Brain microvascular endothelial cell (primary cell): Measurements from ENCODE around the gene ALDH16A1.

Experiments
- DNase-seq: peaks from one replicate; pipeline ENCODE4 v3.0.0-alpha.2; 2020
- H3K27ac ChIP-seq: fragments of 250-450 bp; sonication (Bioruptor Pico); 2 replicates; pipeline ENCODE4 v1.5.1; 2020; ENCODE audit warnings: mild to moderate bottlenecking, moderate library complexity
- H3K27me3 ChIP-seq: fragments of 250-450 bp; sonication (Bioruptor Pico); replicated peaks from 2 replicates; pipeline ENCODE4 v1.5.1; 2020; ENCODE audit warnings: mild to moderate bottlenecking
- H3K36me3 ChIP-seq: fragments of 250-450 bp; sonication (Bioruptor Pico); replicated peaks from 2 replicates; pipeline ENCODE4 v1.5.1; 2020; ENCODE audit warnings: mild to moderate bottlenecking
- H3K4me3 ChIP-seq: 2 replicates; pipeline ENCODE4 v1.5.1; 2011; ENCODE audit warnings: low read depth, mild to moderate bottlenecking, control low read depth, low read length, moderate library complexity
- CTCF ChIP-seq: IDR thresholded peaks from 2 replicates; pipeline ENCODE4 v1.5.1; 2011; ENCODE audit warnings: low read depth, mild to moderate bottlenecking, moderate library complexity, low read length, control low read depth, inconsistent platforms; ENCODE audit errors: missing control alignments
- in situ Hi-C: cut with HindIII; loops from 2 replicates; pipeline ENCODE4 v1.10.0; 2017; ENCODE audit warnings: low sequenced_read_pairs, low pct_ligation_motif_present

ALDH16A1 gene

GRCh38 chr19:49461656-49462055, 8.6 kb downstream of the ALDH16A1 start:
- Histone ChIP-seq H3K4me3 (no peak overlapping the region), H3K27ac (no peak overlapping the region), H3K36me3 (peaks cover 3% of the 10 kb centered on the region), H3K27me3 (no peaks in the 10 kb centered on the region)
- TF ChIP-seq CTCF, result no peak
- in situ Hi-C loops, result no loop called here
- no peak for DNase-seq

- DNase-seq, result no peak
- peaks cover 3% of the 10 kb centered on the region for H3K36me3 ChIP-seq
- in situ Hi-C loops, result no loop called here
- H3K4me3 ChIP-seq, result no peak overlapping the region
- no peaks in the 10 kb centered on the region for H3K27me3 ChIP-seq
- TF ChIP-seq CTCF, result no peak
- H3K27ac ChIP-seq, result no peak overlapping the region
Measured at GRCh38 chr19:49462492-49462891, 9.5 kb downstream of the ALDH16A1 start.

GRCh38 chr19:49463960-49464740, 11.1 kb downstream of the ALDH16A1 start:
- TF ChIP-seq CTCF, result no peak
- Histone ChIP-seq H3K27ac (no peak overlapping the region), H3K36me3 (peaks cover 6% of the 10 kb centered on the region), H3K27me3 (no peaks in the 10 kb centered on the region), H3K4me3 (no peak overlapping the region)
- DNase-seq, result no peak
- in situ Hi-C loops, result no loop called here

GRCh38 chr19:49465371-49465770, 12.3 kb downstream of the ALDH16A1 start:
- in situ Hi-C loops, result no loop called here
- Histone ChIP-seq H3K27ac (no peak overlapping the region), H3K36me3 (peaks cover 10% of the 10 kb centered on the region)

GRCh38 chr19:49468199-49468598, 15.2 kb downstream of the ALDH16A1 start:
- no peak overlapping the region for H3K27ac ChIP-seq
- H3K4me3 ChIP-seq, result no peak overlapping the region
- peaks cover 10% of the 10 kb centered on the region for H3K36me3 ChIP-seq

More at GRCh38 chr19:49465371-49465770, 12.3 kb downstream of the ALDH16A1 start:
- no peaks in the 10 kb centered on the region for H3K27me3 ChIP-seq
- TF ChIP-seq CTCF, result no peak
- no peak for DNase-seq
- no peak overlapping the region for H3K4me3 ChIP-seq

More at GRCh38 chr19:49468199-49468598, 15.2 kb downstream of the ALDH16A1 start:
- no peaks in the 10 kb centered on the region for H3K27me3 ChIP-seq
- in situ Hi-C loops, result no loop called here
- no peak for TF ChIP-seq CTCF
- DNase-seq, result no peak
